ENCODE measurements around the gene TAX1BP3.
A peak's percentile ranks its signal among the peaks of the same experiment; 100 is the strongest.

The TAX1BP3 gene

DNA sequence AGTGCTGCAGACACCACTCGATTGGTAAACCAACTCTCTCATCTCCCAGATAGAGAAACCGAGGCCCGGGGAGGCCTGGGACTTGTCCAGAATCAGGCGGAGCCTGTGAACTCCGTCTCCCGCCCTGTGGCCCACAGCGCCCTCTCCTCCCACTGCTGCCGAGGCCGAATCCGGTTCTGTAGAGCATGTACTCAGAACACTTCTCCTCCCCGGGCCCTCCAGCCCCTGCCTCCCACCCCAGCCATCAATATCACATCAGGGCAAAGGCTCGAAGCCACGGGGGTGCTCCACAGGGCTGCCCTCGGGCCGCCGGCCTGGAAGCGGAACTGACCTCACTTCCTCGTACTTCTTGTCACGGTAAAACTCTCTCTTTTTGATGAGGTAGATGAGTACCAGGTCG, 13.2 kb upstream of the TAX1BP3 start:
- peak in 1 of 2 experiments; percentile 8 for DNase-seq (ENCODE audit: low read depth in 1 of 2, low spot score in 1 of 2)
- TF ChIP-seq SPI1 (IDR thresholded peaks at IDR 0.05; ENCODE audit: borderline replicate concordance, low read depth): no peak
- no peak overlapping the region for H3K4me3 ChIP-seq (replicated peaks; ENCODE audit: insufficient read depth, low read length)
- no peak overlapping the region for H3K27ac ChIP-seq (replicated peaks)
- no peaks in the 10 kb centered on the region for H3K27me3 ChIP-seq (ENCODE audit: insufficient read depth, poor library complexity, severe bottlenecking)

DNA sequence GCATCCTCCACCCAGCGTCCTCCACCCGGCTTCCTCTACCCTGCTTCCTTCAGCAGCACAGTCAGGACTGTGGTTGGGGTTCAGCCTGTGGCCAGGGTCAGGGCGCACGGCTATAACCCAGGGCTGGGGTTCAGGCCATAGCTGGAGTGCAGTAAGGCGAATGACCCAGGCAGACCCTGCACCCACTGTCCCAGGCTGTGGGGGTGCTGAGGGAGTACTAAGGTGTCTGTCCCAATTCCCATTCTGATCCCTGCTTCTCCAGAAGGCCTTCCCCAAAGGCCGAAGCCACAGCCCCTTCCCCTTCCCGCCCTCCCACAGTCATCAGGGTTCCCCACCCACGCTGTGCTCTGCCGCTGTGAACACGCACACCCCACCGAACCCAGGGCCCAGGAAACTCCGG, 12.7 kb upstream of the TAX1BP3 start:
- DNase-seq (ENCODE audit: low read depth in 1 of 2, low spot score in 1 of 2): no peak
- TF ChIP-seq, protein P1, sequence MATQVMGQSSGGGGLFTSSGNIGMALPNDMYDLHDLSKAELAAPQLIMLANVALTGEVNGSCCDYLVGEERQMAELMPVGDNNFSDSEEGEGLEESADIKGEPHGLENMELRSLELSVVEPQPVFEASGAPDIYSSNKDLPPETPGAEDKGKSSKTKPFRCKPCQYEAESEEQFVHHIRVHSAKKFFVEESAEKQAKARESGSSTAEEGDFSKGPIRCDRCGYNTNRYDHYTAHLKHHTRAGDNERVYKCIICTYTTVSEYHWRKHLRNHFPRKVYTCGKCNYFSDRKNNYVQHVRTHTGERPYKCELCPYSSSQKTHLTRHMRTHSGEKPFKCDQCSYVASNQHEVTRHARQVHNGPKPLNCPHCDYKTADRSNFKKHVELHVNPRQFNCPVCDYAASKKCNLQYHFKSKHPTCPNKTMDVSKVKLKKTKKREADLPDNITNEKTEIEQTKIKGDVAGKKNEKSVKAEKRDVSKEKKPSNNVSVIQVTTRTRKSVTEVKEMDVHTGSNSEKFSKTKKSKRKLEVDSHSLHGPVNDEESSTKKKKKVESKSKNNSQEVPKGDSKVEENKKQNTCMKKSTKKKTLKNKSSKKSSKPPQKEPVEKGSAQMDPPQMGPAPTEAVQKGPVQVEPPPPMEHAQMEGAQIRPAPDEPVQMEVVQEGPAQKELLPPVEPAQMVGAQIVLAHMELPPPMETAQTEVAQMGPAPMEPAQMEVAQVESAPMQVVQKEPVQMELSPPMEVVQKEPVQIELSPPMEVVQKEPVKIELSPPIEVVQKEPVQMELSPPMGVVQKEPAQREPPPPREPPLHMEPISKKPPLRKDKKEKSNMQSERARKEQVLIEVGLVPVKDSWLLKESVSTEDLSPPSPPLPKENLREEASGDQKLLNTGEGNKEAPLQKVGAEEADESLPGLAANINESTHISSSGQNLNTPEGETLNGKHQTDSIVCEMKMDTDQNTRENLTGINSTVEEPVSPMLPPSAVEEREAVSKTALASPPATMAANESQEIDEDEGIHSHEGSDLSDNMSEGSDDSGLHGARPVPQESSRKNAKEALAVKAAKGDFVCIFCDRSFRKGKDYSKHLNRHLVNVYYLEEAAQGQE (IDR thresholded peaks at IDR 0.05; ENCODE audit: insufficient replicate concordance, low read depth): no peak
- TF ChIP-seq SPI1 (IDR thresholded peaks at IDR 0.05; ENCODE audit: borderline replicate concordance, low read depth) (no peak), POLR2AphosphoS5 (IDR thresholded peaks at IDR 0.05; ENCODE audit: low read depth) (no peak), GABPA (IDR thresholded peaks at IDR 0.05; ENCODE audit: low read depth) (no peak)
- TF ChIP-seq, protein P2, sequence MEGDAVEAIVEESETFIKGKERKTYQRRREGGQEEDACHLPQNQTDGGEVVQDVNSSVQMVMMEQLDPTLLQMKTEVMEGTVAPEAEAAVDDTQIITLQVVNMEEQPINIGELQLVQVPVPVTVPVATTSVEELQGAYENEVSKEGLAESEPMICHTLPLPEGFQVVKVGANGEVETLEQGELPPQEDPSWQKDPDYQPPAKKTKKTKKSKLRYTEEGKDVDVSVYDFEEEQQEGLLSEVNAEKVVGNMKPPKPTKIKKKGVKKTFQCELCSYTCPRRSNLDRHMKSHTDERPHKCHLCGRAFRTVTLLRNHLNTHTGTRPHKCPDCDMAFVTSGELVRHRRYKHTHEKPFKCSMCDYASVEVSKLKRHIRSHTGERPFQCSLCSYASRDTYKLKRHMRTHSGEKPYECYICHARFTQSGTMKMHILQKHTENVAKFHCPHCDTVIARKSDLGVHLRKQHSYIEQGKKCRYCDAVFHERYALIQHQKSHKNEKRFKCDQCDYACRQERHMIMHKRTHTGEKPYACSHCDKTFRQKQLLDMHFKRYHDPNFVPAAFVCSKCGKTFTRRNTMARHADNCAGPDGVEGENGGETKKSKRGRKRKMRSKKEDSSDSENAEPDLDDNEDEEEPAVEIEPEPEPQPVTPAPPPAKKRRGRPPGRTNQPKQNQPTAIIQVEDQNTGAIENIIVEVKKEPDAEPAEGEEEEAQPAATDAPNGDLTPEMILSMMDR (IDR thresholded peaks at IDR 0.05; ENCODE audit: insufficient read depth, low read length): no peak
- no peak overlapping the region for H3K4me3 ChIP-seq (replicated peaks; ENCODE audit: insufficient read depth, low read length)
- no peaks in the 10 kb centered on the region for H3K27me3 ChIP-seq (ENCODE audit: insufficient read depth, poor library complexity, severe bottlenecking)
- no peak overlapping the region for H3K27ac ChIP-seq (replicated peaks)

DNA sequence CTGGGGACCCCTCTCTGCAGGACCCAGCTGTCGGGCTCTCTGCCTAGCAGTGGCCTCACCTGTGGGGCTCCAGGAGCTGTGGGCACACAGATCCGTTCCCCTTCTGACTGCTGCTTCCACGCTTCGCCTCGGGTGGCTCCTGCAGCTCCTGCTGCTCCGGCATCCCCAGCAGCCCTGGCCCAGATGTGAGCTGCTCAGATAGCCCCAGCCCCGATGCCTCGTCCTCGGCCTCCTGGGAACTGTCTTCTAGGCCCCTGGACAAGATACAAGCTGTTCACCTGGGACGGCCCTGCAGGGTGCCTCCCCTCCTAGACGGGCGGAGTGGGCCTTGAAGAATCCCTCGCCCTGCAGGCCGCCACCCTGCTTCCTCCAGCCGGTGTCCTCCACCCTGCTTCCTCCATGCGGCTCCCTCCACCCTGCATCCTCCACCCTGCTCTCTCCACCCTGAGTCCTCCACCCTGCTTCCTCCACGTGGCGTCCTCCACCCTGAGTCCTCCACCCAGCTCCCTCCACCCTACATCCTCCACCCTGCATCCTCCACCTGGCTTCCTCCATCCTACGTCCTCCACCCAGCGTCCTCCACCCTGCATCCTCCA, 11.3 kb upstream of the TAX1BP3 start:
- DNase-seq (ENCODE audit: low read depth in 1 of 2, low spot score in 1 of 2): no peak
- Histone ChIP-seq H3K27me3 (ENCODE audit: insufficient read depth, poor library complexity, severe bottlenecking) (no peaks in the 10 kb centered on the region), H3K4me3 (replicated peaks; ENCODE audit: insufficient read depth, low read length) (no peak overlapping the region), H3K27ac (replicated peaks) (no peak overlapping the region)
- TF ChIP-seq POLR2AphosphoS5 (IDR thresholded peaks at IDR 0.05; ENCODE audit: low read depth): no peak
- TF ChIP-seq, protein P1 (IDR thresholded peaks at IDR 0.05; ENCODE audit: insufficient replicate concordance, low read depth): no peak
- TF ChIP-seq GABPA (IDR thresholded peaks at IDR 0.05; ENCODE audit: low read depth): no peak
- TF ChIP-seq, protein P2 (IDR thresholded peaks at IDR 0.05; ENCODE audit: insufficient read depth, low read length): no peak
- no peak for TF ChIP-seq SPI1 (IDR thresholded peaks at IDR 0.05; ENCODE audit: borderline replicate concordance, low read depth)

DNA sequence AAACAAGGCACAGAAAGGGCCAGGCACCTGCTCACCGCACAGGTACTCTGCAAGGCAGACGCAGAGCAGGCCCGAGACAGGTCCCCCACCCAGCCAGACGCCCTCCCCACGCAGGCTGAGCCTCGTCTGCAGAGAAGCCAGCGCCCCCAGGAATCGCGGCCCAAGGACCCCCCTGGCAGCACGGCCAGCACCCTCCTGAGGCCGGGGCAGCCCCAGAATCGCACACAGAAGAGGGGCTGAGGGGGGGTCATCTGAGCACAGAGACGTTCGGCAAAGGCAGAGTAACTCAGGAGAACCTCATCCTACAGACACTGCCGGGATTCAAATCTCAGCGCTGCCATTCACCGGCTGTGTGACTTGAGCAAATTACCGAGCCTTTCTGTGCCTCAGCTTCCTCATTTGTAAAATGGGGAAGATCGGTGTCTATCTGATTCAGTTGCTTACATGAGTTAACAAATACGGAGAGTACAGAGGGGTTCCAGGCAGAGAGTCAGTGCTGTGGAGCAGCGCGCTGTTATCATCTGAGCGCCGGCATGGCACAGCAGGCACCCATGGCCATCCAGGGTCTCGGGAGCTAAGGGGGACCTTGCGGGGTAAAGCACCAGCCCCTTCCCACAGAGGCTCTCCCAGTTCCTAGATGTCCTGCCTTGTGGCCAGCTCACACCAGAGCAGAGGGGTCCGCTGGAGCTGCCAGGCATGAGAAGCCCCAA, 10.6 kb upstream of the TAX1BP3 start:
- H3K27me3 ChIP-seq (ENCODE audit: insufficient read depth, poor library complexity, severe bottlenecking): no peaks in the 10 kb centered on the region
- no peak overlapping the region for H3K4me3 ChIP-seq (replicated peaks; ENCODE audit: insufficient read depth, low read length)
- no peak overlapping the region for H3K27ac ChIP-seq (replicated peaks)
- TF ChIP-seq, protein P1 (IDR thresholded peaks at IDR 0.05; ENCODE audit: insufficient replicate concordance, low read depth): no peak
- peak; percentile 1; the same call in 1 of the 2 replicates for TF ChIP-seq SPI1 (IDR thresholded peaks at IDR 0.05; ENCODE audit: borderline replicate concordance, low read depth)
- no peak for DNase-seq (ENCODE audit: low read depth in 1 of 2, low spot score in 1 of 2)
